Left ventricle myocardium inferior (tissue), 1 donor: ENCODE results near the gene PAQR3. TPM values are rescaled to one million over a fixed set of nuclear protein-coding genes. Genes with fewer than 3 reads are reported as not detected.
"Not testable (repeated sequence)": the region's sequence is repeated elsewhere in the genome, so short reads cannot be mapped to it uniquely, and the experiment has no call there.

Source experiments
- DNase-seq: peaks from one replicate; pipeline ENCODE4 v3.0.0-alpha.2; 2020
- H3K27ac ChIP-seq: fragments of 200-600 bp; replicated peaks from 2 replicates; pipeline ENCODE4 v1.8.0; 2021
- H3K27me3 ChIP-seq: fragments of 200-600 bp; 2 replicates; pipeline ENCODE4 v1.8.0; 2021; ENCODE audit warnings: low read depth
- H3K36me3 ChIP-seq: fragments of 200-600 bp; 2 replicates; pipeline ENCODE4 v1.8.0; 2021
- H3K4me1 ChIP-seq: fragments of 200-600 bp; 2 replicates; pipeline ENCODE4 v1.8.0; 2021
- H3K4me3 ChIP-seq: fragments of 200-600 bp; 2 replicates; pipeline ENCODE4 v1.8.0; 2021; ENCODE audit warnings: mild to moderate bottlenecking, moderate library complexity
- H3K9me3 ChIP-seq: fragments of 200-600 bp; replicated peaks from 2 replicates; pipeline ENCODE4 v1.8.0; 2021
- intact Hi-C: fragments of 100-400 bp; cut with micrococcal nuclease; formaldehyde crosslinking; loops from one replicate; pipeline ENCODE4 v1.11.0; 2022
- total RNA-seq: library from RNA; stranded (reverse); fragmentation: NEBNext Ultra II Directional; extraction: Animal tissue kit (Norgen Biotek cat#: 25700); gene quantifications from one replicate; pipeline ENCODE4 v1.2.1, GENCODE V29; 2021
- TF ChIP-seq, protein P1 (sequence below): fragments of 200-600 bp; IDR thresholded peaks from 2 replicates; pipeline ENCODE4 v1.8.0; 2021; ENCODE audit warnings: antibody characterized with exemption, mild to moderate bottlenecking, borderline replicate concordance
- donor health status: DM: no; HTN: yes; CAD: no; lungs with severe emphysema.

PAQR3 gene
- total RNA-seq, 1 donor from 2014 or later, result 9.8 TPM

DNA sequence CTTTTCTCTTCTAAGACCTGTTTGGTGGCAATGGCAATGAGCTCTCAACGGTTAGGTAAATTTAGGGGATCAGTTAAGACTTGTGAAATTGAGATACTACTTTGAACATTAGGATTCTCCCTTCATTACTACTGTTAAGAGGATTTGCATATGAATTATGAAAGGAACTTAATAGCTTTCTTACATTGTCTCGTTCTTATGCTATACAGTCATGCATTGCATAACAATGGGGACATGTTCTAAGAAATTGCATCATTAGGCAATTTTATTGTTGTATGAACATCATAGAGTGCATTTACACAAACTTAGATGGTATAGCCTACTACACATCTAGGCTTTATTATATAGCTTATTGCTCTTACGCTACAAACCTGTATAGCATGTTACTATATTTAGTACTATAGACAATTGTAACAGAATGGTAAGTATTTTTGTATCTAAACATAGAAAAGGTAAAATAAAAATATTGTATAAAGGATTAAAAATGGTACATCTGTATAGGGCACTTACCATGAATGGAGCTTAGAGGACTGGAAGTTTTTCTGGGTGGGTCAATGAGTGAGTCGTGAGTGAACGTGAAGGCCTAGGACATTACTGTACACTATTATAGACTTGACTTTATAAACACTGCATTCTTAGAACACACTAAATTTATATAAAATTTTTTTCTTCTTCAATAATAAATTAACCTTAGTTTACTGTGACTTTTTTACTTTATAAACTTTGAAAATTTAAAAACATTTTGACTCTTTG lies 62.5 kb downstream of the PAQR3 start:
- intact Hi-C loops, result no loop called here
- Histone ChIP-seq H3K27me3 (no peaks in the 10 kb centered on the region), H3K36me3 (peaks cover 66% of the 10 kb centered on the region), H3K4me3 (no peak overlapping the region), H3K27ac (no peak overlapping the region), H3K4me1 (no peaks in the 10 kb centered on the region), H3K9me3 (no peaks in the 10 kb centered on the region)
- no peak for DNase-seq
- TF ChIP-seq, protein P1, sequence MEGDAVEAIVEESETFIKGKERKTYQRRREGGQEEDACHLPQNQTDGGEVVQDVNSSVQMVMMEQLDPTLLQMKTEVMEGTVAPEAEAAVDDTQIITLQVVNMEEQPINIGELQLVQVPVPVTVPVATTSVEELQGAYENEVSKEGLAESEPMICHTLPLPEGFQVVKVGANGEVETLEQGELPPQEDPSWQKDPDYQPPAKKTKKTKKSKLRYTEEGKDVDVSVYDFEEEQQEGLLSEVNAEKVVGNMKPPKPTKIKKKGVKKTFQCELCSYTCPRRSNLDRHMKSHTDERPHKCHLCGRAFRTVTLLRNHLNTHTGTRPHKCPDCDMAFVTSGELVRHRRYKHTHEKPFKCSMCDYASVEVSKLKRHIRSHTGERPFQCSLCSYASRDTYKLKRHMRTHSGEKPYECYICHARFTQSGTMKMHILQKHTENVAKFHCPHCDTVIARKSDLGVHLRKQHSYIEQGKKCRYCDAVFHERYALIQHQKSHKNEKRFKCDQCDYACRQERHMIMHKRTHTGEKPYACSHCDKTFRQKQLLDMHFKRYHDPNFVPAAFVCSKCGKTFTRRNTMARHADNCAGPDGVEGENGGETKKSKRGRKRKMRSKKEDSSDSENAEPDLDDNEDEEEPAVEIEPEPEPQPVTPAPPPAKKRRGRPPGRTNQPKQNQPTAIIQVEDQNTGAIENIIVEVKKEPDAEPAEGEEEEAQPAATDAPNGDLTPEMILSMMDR, result no peak

DNA sequence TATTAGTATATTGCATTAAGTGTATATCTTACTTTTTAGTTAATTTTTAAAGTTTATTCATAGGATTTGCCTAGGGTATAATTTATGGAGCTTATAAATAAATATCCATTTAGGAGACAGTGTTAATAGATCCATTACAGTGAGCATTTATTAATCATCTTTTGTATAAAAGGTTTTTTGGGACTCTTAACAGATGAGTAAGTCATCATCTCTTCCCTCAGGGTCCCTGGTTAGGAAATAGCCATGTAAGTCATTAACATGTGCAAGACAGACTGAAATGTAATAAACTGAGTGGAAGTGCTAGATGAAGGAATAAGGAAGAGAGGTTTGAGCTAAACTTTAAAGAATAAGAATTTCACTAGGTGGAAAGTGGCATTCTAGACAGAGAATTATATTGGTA lies 69.2 kb downstream of the PAQR3 start:
- Histone ChIP-seq H3K27ac (no peak overlapping the region), H3K4me1 (no peaks in the 10 kb centered on the region), H3K4me3 (no peak overlapping the region), H3K36me3 (peaks cover 77% of the 10 kb centered on the region), H3K27me3 (no peaks in the 10 kb centered on the region), H3K9me3 (no peaks in the 10 kb centered on the region)
- intact Hi-C loops, result no loop called here
- no peak for DNase-seq
- TF ChIP-seq, protein P1, result no peak

DNA sequence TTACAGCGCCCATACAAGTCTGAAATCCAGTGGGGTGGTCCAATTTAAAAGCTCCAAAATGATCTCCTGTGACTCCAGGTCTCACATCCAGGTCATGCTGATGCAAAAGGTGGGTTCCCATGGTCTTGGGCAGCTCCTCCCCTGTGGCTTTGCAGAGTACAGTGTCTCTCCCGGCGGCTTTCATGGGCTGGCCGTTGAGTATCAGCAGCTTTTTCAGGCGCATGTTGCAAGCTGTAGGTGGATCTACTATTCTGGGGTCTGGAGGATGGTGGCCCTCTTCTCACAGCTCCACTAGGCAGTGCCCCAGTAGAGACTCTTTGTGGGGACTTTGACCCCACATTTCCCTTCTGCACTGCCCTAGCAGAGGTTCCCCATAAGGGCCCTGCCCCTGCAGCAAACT lies 70.5 kb downstream of the PAQR3 start:
- DNase-seq, intact Hi-C loops, H3K9me3 ChIP-seq, H3K4me1 ChIP-seq, H3K27ac ChIP-seq, H3K4me3 ChIP-seq, H3K27me3 ChIP-seq: not testable (repeated sequence)
- peaks cover 68% of the 10 kb centered on the region for H3K36me3 ChIP-seq

DNA sequence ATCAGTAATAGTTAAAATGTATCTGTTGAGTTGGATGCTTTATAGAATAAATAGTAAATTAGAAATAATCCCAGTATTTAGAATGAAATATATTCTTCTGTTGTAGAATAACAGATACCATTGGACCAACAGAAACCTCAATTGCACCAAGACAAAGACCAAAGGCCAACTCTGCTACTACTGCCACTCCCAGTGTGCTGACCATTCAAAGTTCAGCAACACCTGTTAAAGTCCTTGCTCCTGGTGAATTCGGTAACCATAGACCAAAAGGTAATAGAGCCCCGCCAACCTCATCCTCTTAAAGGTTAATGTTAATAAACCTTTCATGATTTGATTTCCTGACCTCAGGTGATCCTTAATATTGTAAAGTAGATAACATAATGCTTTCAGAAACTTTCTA lies 73.8 kb downstream of the PAQR3 start:
- Histone ChIP-seq H3K9me3 (no peaks in the 10 kb centered on the region), H3K36me3 (peaks cover 35% of the 10 kb centered on the region), H3K27me3 (no peaks in the 10 kb centered on the region), H3K4me1 (peaks cover 5% of the 10 kb centered on the region), H3K27ac (no peak overlapping the region), H3K4me3 (no peak overlapping the region)
- intact Hi-C loops, result no loop called here
- no peak for DNase-seq
- TF ChIP-seq, protein P1, result no peak

DNA sequence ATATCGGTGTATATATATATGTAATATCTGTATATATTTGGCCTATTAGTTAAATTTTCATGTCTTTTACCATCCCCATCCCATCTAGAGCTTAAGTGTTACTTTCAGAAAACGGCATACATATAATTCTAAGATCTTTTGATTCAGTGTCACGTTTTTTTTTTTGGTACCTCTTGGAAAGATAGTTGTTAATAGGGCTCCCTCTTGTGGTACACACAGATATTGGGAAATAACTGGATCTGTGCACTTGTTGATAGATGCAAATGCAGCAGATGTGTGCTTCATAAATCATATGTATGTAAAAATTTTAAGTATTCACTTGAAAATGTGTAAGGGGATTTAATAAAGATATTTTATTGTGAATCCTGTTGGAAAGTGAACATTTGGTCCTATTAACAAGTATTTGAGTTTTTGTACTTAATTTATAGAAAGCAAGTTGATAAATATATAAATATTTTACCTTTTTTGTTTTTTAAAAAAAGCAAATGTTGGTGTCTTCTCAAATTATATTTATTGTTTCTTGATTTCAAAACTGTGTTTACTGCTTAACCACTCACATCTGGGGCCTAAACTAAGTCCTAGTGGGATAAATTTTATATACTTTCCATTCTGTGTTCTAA lies 74.7 kb downstream of the PAQR3 start:
- intact Hi-C loops, result no loop called here
- H3K9me3 ChIP-seq, result no peaks in the 10 kb centered on the region
- TF ChIP-seq, protein P1, result peak; percentile 87
- no peak overlapping the region for H3K4me3 ChIP-seq
- H3K27me3 ChIP-seq, result no peaks in the 10 kb centered on the region
- DNase-seq, result no peak
- no peak overlapping the region for H3K27ac ChIP-seq
- H3K36me3 ChIP-seq, result peaks cover 26% of the 10 kb centered on the region
- peaks cover 5% of the 10 kb centered on the region for H3K4me1 ChIP-seq

DNA sequence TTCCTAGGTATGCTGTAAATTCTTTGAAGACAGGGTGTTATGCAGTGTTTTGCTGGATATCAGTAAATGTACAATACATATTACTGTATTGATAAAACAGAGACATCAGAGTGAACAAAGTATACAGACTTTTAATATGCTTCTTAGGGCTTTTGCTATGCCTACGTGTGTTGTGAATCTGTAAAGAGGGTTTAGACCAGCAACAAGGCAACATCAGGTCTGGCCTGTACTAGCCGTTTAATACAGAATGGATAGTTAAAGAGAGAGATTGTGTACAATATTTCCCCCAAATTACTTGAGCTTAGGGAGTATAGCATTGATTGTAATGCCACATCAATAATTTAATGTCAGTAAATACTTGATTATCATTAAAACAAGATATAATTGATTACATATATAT lies 75.2 kb downstream of the PAQR3 start:
- intact Hi-C loops, result loop anchor here (2.0 kb wide), 1 partner anchor 251 kb away; no protein-coding TSS in a partner anchor
- H3K27me3 ChIP-seq, result no peaks in the 10 kb centered on the region
- peaks cover 5% of the 10 kb centered on the region for H3K4me1 ChIP-seq
- H3K9me3 ChIP-seq, result no peaks in the 10 kb centered on the region
- no peak for DNase-seq
- TF ChIP-seq, protein P1, result no peak
- H3K27ac ChIP-seq, result no peak overlapping the region
- peaks cover 23% of the 10 kb centered on the region for H3K36me3 ChIP-seq
- H3K4me3 ChIP-seq, result no peak overlapping the region
